H1 (cell line): ENCODE results near the gene COA4. TPM values are rescaled to one million over a fixed set of nuclear protein-coding genes. Genes with fewer than 3 reads are reported as not detected.

ENCODE experiments used
- CTCF ChIA-PET: fragments of 300-600 bp; sonication (Branson Sonifier 250); formaldehyde crosslinking; loops from one replicate; lab custom pipeline; 2021; ENCODE audit not compliant: partially characterized antibody; lab: Charles Lee
- POLR2A ChIA-PET: fragments of 300-600 bp; sonication (Branson Sonifier 250); formaldehyde crosslinking; loops from one replicate; lab custom pipeline; 2021; ENCODE audit warnings: inconsistent platforms; ENCODE audit not compliant: partially characterized antibody; lab: Charles Lee
- DNase-seq, 2 experiments: peaks; one replicate each; pipeline versions ENCODE4 v3.0.0 to v3.0.0-alpha.2; 2010 to 2022; ENCODE audit warnings: low spot score in 2 of 2, low read depth in 1 of 2, mixed read lengths in 1 of 2
- FAIRE-seq: peaks from 2 replicates; lab custom pipeline; 2011; peaks lifted over from hg19 to GRCh38; lab: Jason Lieb, UNC
- H2AFZ ChIP-seq: 2 replicates; pipeline ENCODE4 v1.8.1; 2012; ENCODE audit warnings: low read length, inconsistent platforms
- H2AK5ac ChIP-seq: 2 replicates; pipeline ENCODE4 v1.6.1; 2013; ENCODE audit warnings: low read depth, low read length
- H2BK120ac ChIP-seq: replicated peaks from 2 replicates; pipeline ENCODE3; 2013; ENCODE audit warnings: low read depth, low read length, inconsistent platforms
- H2BK12ac ChIP-seq: 2 replicates; pipeline ENCODE4 v1.6.1; 2013; ENCODE audit warnings: low read depth, low read length
- H2BK15ac ChIP-seq: 2 replicates; pipeline ENCODE4 v1.6.1; 2013; ENCODE audit warnings: low read length
- H2BK20ac ChIP-seq: 2 replicates; pipeline ENCODE4 v1.6.1; 2013; ENCODE audit warnings: low read length
- H2BK5ac ChIP-seq: 2 replicates; pipeline ENCODE4 v1.6.1; 2013; ENCODE audit warnings: low read depth, low read length
- H3K14ac ChIP-seq: 2 replicates; pipeline ENCODE4 v1.6.1; 2013; ENCODE audit warnings: inconsistent platforms; ENCODE audit not compliant: insufficient read length
- H3K18ac ChIP-seq: 2 replicates; pipeline ENCODE4 v1.6.1; 2013; ENCODE audit warnings: low read length; ENCODE audit errors: extremely low read depth
- H3K23ac ChIP-seq: 2 replicates; pipeline ENCODE4 v1.6.1; 2013; ENCODE audit warnings: inconsistent platforms; ENCODE audit not compliant: insufficient read length
- H3K23me2 ChIP-seq: 2 replicates; pipeline ENCODE4 v1.6.1; 2013; ENCODE audit warnings: low read depth, low read length
- H3K27ac ChIP-seq: 2 replicates; pipeline ENCODE4 v1.6.1; 2011; ENCODE audit warnings: low read depth, low read length, inconsistent platforms
- H3K27me3 ChIP-seq, 4 experiments: replicated peaks in 1 of 4; 1 replicate in 1 of 4; 2 replicates in 3 of 4; pipeline versions ENCODE4 v1.6.1 to v1.8.1; 2011 to 2013; ENCODE audit warnings: low read length in 3 of 4, mild to moderate bottlenecking in 3 of 4, inconsistent platforms in 2 of 4, mixed read lengths in 2 of 4, moderate library complexity in 1 of 4; ENCODE audit not compliant: control insufficient read depth in 3 of 4, insufficient read depth in 3 of 4; ENCODE audit errors: extremely low read depth in 1 of 4
- H3K36me3 ChIP-seq, 4 experiments: 2 replicates each; pipeline versions ENCODE4 v1.6.1 to v1.8.1; 2011 to 2013; ENCODE audit warnings: mild to moderate bottlenecking in 4 of 4, low read length in 3 of 4, moderate library complexity in 2 of 4, control low read depth in 1 of 4, inconsistent platforms in 1 of 4; ENCODE audit not compliant: insufficient read depth in 4 of 4, control insufficient read depth in 2 of 4
- H3K4ac ChIP-seq: replicated peaks from 2 replicates; pipeline ENCODE3; 2013; ENCODE audit warnings: low read length, low read depth, mixed read lengths, inconsistent platforms; ENCODE audit not compliant: insufficient read length
- H3K4me1 ChIP-seq, 4 experiments: replicated peaks in 1 of 4; 1 replicate in 1 of 4; 2 replicates in 3 of 4; pipeline versions ENCODE4 v1.6.1 to v1.8.1; 2011 to 2013; ENCODE audit warnings: low read length in 3 of 4, inconsistent platforms in 2 of 4, mixed read lengths in 1 of 4; ENCODE audit not compliant: insufficient read depth in 4 of 4, control insufficient read depth in 3 of 4
- H3K4me2 ChIP-seq, 2 experiments: 2 replicates each; pipeline versions ENCODE4 v1.6.1 to v1.8.1; 2011 to 2013; ENCODE audit warnings: low read depth in 2 of 2, low read length in 2 of 2, control low read depth in 1 of 2, inconsistent platforms in 1 of 2, mild to moderate bottlenecking in 1 of 2; ENCODE audit not compliant: insufficient read depth in 1 of 2
- H3K4me3 ChIP-seq, 4 experiments: fragments of 200-600, 300-600 bp in 1 of 4; sonication (generic), shearing (Covaris generic), sonication (Bioruptor Twin) in 1 of 4; 2 replicates each; pipeline versions ENCODE4 v1.5.1 to v1.8.1; 2011 to 2016; ENCODE audit warnings: low read length in 4 of 4, low read depth in 3 of 4, control low read depth in 2 of 4, inconsistent platforms in 2 of 4, mild to moderate bottlenecking in 2 of 4, mixed read lengths in 1 of 4, moderate library complexity in 1 of 4; ENCODE audit not compliant: insufficient read depth in 2 of 4; ENCODE audit errors: extremely low read depth in 1 of 4
- H3K56ac ChIP-seq: replicated peaks from 2 replicates; pipeline ENCODE3; 2013; ENCODE audit warnings: low read depth, mild to moderate bottlenecking, mixed read lengths, low read length, inconsistent platforms; ENCODE audit not compliant: insufficient read length
- H3K79me1 ChIP-seq: 2 replicates; pipeline ENCODE4 v1.6.1; 2013; ENCODE audit warnings: low read depth, low read length, control low read depth
- H3K79me2 ChIP-seq, 2 experiments: 2 replicates each; pipeline versions ENCODE4 v1.6.1 to v1.8.1; 2012 to 2013; ENCODE audit warnings: low read length in 2 of 2, mild to moderate bottlenecking in 2 of 2, inconsistent platforms in 1 of 2; ENCODE audit not compliant: insufficient read depth in 2 of 2, control insufficient read depth in 1 of 2
- H3K9ac ChIP-seq, 4 experiments: replicated peaks in 1 of 4; 1 replicate in 1 of 4; 2 replicates in 3 of 4; pipeline versions ENCODE4 v1.6.1 to v1.8.1; 2011 to 2013; ENCODE audit warnings: low read depth in 3 of 4, low read length in 3 of 4, control low read depth in 2 of 4, mild to moderate bottlenecking in 2 of 4, moderate library complexity in 2 of 4, inconsistent platforms in 1 of 4; ENCODE audit errors: extremely low read depth in 1 of 4
- H3K9me3 ChIP-seq, 2 experiments: 2 replicates each; pipeline versions ENCODE4 v1.6.1 to v1.8.1; 2012 to 2013; ENCODE audit warnings: mild to moderate bottlenecking in 2 of 2, moderate library complexity in 2 of 2, control low read depth in 1 of 2, inconsistent platforms in 1 of 2, low read depth in 1 of 2, low read length in 1 of 2, mixed read lengths in 1 of 2; ENCODE audit not compliant: insufficient read depth in 2 of 2
- H4K20me1 ChIP-seq, 2 experiments: replicated peaks in 1 of 2; 2 replicates each; pipeline versions ENCODE3 to v1.8.1; 2011 to 2013; ENCODE audit warnings: inconsistent platforms in 2 of 2, low read length in 2 of 2, mild to moderate bottlenecking in 1 of 2; ENCODE audit not compliant: insufficient read depth in 2 of 2, control insufficient read depth in 1 of 2
- H4K5ac ChIP-seq: 2 replicates; pipeline ENCODE4 v1.6.1; 2013; ENCODE audit warnings: low read length, low read depth, mixed read lengths, inconsistent platforms; ENCODE audit not compliant: insufficient read length
- H4K8ac ChIP-seq: 2 replicates; pipeline ENCODE4 v1.8.0; 2013; ENCODE audit warnings: mild to moderate bottlenecking, moderate library complexity, low read length, inconsistent platforms; ENCODE audit not compliant: insufficient read depth; ENCODE audit errors: extremely low read depth
- H4K91ac ChIP-seq: replicated peaks from 2 replicates; pipeline ENCODE3; 2013; ENCODE audit warnings: low read length, mixed read lengths, inconsistent platforms; ENCODE audit not compliant: insufficient read length
- CREB1 ChIP-seq: IDR thresholded peaks from 2 replicates; pipeline ENCODE4 v1.6.1; 2012; ENCODE audit warnings: inconsistent platforms
- CTBP2 ChIP-seq: IDR thresholded peaks from 2 replicates; pipeline ENCODE4 v1.7.0; 2011; ENCODE audit warnings: borderline replicate concordance, mild to moderate bottlenecking, moderate library complexity, mixed read lengths, low read length; ENCODE audit not compliant: insufficient read depth, insufficient read length
- POLR2A ChIP-seq, 2 experiments: IDR thresholded peaks; 1 replicate in 1 of 2; 2 replicates in 1 of 2; pipeline ENCODE4 v1.6.1; 2011; ENCODE audit warnings: low read depth in 2 of 2, low read length in 2 of 2, mild to moderate bottlenecking in 2 of 2; ENCODE audit errors: control extremely low read depth in 1 of 2
- RFX5 ChIP-seq: IDR thresholded peaks from 2 replicates; pipeline ENCODE4 v1.6.1; 2011; ENCODE audit warnings: low read depth, low read length, improper control_type of control experiment, borderline replicate concordance
- TEAD4 ChIP-seq: IDR thresholded peaks from 2 replicates; pipeline ENCODE4 v1.6.1; 2012; ENCODE audit warnings: low read depth, low read length, inconsistent platforms, mixed read lengths
- WGBS, 2 experiments: shearing (Covaris generic) in 1 of 2; methylation state at CpG; one replicate each; pipeline versions ENCODE4 v1.1.6 to v1.1.7; 2013 to 2015; ENCODE audit warnings: low lambda C conversion rate in 2 of 2, mixed read lengths in 2 of 2, inconsistent platforms in 1 of 2, low coverage in 1 of 2, missing lambda C conversion rate in 1 of 2; ENCODE audit not compliant: insufficient replicate concordance in 2 of 2, insufficient coverage in 1 of 2, insufficient read length in 1 of 2; ENCODE audit errors: extremely low coverage in 1 of 2, missing lambda C conversion rate in 1 of 2; 5-methylcytosine and 5-hydroxymethylcytosine counted together
- polyA plus RNA-seq, 7 experiments: library from polyadenylated mRNA; depleted of rRNA in 3 of 7; stranded (reverse) in 5 of 7; unstranded in 2 of 7; fragments of >200 nt in 5 of 7; fragments of 200-250 nt in 2 of 7; gene quantifications; 1 replicate in 5 of 7; 2 replicates in 1 of 7; 4 replicates in 1 of 7; pipeline versions ENCODE4 v1.2.1 to v1.2.3, GENCODE V29; 2011 to 2013; ENCODE audit warnings: missing spikeins in 2 of 7, mixed read lengths in 2 of 7
- total RNA-seq: library from RNA; stranded (reverse); fragmentation: NEBNext Ultra II Directional; extraction: Animal tissue kit (Norgen Biotek cat#: 25700); gene quantifications from 2 replicates; pipeline ENCODE4 v1.2.1, GENCODE V29; 2021

The COA4 gene
- total and polyA plus RNA-seq, 2 of the 8 experiments (the other 6 are each of a cell fraction or from before 2014, with no cell fraction given): 177 to 380 TPM

- 64% methylated on average over 3 of the region's 3 CpGs; no CpG with 5 or more reads in 1 of the 2 experiments for WGBS, 2 experiments
- Histone ChIP-seq H2BK120ac (no peak overlapping the region), H3K36me3 (peaks cover 0 to 5% (median 0%) of the 10 kb centered on the region in 4 experiments; a peak in 1 of 8 replicates), H3K4me1 (peaks cover 0 to 5% (median 2%) of the 10 kb centered on the region in 4 experiments; a peak in 2 of 7 replicates), H3K56ac (no peak overlapping the region), H3K14ac (no peak overlapping the region), H3K18ac (no peak overlapping the region), H2AFZ (0 out of 2 replicates have a peak overlapping the region, but pooled peaks have one; percentile 1), H2BK20ac (no peak overlapping the region), H3K27ac (peak overlapping the region; percentile 26; the same call in 1 of the 2 replicates), H3K9me3 (no peaks in the 10 kb centered on the region), H3K79me1 (no peaks in the 10 kb centered on the region), H3K23ac (no peak overlapping the region), H3K4me3 (no peak overlapping the region), H2BK15ac (no peak overlapping the region), H3K9ac (no peak overlapping the region), H3K23me2 (no peaks in the 10 kb centered on the region), H4K20me1 (no peaks in the 10 kb centered on the region), H3K4ac (no peak overlapping the region), H2BK12ac (no peak overlapping the region), H3K79me2 (no peaks in the 10 kb centered on the region), H4K8ac (no peak overlapping the region), H2AK5ac (no peak overlapping the region), H2BK5ac (no peak overlapping the region), H4K5ac (no peak overlapping the region), H3K27me3 (no peaks in the 10 kb centered on the region), H4K91ac (no peak overlapping the region), H3K4me2 (peak overlapping the region; percentile 1 to 48; a peak in 1 of 4 replicates)
- TF ChIP-seq RFX5 (no peak), TEAD4 (no peak; the same call in 1 of the 2 replicates), CREB1 (no peak), POLR2A (IDR thresholded peaks at IDR 0.05; ENCODE audit: control extremely low read depth in 1 of 2, low read depth in 2 of 2, low read length in 2 of 2) (0 out of 3 replicates have a peak, but pooled peaks of 1 of the 2 experiments have one; percentile 19), CTBP2 (no peak)
- FAIRE-seq (peak; percentile 86), DNase-seq (peak; percentile 10 to 52)
- CTCF ChIA-PET: interaction anchor here (0.6 to 1.3 kb wide), 2 partner anchors 15 to 1471 kb away, joined by 4 to 5 read pairs; no protein-coding TSS in a partner anchor
- POLR2A ChIA-PET: interaction anchor here (0.5 to 1.1 kb wide), 3 partner anchors 10 to 51 kb away, joined by 3 to 6 read pairs (median 4); partner anchors contain the start of gene MRPL48
Observed at GRCh38 chr11:73838443-73839122, 38.1 kb downstream of the COA4 start.
